Fibroblast of skin of scalp (primary cell): Measurements from ENCODE around the gene DLGAP5.

Source experiments
- DNase-seq: peaks from one replicate; pipeline ENCODE4 v3.0.0-alpha.2; 2013

The DLGAP5 gene

DNA sequence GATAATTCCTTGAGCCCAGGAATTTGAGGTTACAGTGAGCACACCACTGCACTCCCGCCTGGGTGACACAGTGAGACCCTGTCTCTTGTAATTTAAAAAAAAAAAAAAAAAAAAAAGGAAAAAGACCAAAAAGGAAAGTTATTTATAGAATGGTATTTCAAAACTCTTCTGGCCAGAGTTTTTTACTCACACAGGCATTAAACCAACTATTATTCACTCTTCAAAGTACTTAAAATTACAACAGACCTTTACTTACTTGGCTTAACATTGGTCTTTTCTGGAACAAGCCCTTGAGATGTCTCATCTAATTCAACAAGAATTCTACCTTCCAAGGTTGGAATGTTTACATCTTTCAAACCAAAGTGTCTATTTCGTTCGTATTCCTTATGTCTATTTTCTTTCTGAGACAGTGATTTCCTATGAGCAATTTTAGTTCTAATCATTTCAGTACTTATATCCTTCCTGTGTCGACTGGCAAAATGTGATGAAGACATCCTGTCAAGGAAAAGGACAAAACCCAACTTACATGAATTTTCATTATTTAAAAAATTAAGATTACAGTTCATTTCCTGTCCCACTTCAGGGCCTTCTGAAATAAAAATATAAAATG lies 2.6 kb downstream of the DLGAP5 start:
- DNase-seq: no peak

DNA sequence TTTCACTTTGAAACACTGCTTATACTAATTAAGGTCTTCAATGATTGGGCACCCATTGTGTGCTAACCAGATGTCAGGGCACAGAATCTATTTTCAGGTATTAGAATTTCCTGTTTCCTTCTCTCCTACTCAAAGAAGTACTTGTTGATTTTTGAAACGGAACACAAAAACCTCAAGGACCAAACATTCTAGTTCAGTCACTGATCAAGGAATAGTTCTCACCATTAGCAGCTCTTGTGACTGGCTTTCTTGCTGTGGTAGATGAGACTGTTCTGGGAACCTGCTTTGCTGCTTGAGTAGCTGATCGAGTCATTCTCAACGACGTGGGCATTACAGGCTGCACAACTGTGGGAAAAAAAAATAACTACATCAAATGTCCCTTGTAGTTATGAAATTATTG lies 11.0 kb downstream of the DLGAP5 start:
- DNase-seq: no peak

DNA sequence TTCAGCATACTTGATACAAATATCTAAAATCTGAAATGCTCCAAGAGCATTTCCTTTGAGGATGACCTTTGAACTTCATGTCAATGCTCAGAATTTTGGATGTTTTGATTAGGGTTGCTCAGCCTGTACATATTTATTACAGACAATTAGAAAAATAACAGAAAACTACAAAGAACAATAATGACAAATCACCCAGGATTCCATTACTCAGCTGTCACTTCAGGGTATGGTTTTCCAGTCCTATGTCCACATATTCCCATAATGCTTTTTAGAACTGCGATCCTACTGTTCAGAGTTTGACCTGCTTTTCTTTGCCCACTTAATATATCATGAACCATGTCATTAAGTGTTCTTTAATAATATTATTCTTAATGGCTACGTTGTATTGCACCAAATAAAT lies 11.4 kb downstream of the DLGAP5 start:
- DNase-seq: no peak

DNA sequence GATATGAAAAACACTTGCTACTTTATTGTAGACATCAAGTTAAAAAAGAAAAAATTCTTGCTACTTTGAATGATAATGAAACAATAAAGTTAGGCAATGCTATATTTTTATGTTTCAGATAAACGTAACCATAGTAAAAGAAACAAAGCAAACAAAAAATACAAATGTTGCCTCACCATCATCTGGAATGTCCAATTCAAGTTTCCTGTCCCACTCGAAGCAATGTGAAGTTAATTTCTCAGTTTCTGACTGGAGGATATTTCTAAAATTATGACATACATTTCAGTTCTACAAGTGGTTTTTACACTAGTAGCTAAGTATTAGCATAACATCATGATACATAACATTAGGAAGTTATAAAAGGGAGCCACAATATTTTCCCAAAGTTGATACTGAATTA lies 20.9 kb downstream of the DLGAP5 start:
- DNase-seq: no peak

DNA sequence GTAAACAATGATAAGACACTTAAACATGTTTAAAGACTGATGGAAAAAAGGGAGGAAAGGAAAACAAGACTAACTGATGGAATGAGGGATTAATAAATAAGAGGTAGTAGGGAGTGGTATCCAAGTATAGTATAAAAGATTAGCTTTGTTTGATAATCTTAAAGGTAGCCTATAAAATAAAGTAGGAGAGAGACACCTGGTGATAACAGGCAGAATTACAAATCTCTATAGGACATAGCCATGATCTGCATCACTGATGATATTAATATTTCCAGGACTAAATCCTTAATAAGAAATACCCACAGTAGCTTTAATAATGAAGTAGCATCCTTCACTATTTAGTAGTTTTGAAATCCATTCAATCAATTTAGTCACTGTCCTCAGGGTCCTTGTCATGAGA lies 30.4 kb downstream of the DLGAP5 start:
- DNase-seq: peak; percentile 56

DNA sequence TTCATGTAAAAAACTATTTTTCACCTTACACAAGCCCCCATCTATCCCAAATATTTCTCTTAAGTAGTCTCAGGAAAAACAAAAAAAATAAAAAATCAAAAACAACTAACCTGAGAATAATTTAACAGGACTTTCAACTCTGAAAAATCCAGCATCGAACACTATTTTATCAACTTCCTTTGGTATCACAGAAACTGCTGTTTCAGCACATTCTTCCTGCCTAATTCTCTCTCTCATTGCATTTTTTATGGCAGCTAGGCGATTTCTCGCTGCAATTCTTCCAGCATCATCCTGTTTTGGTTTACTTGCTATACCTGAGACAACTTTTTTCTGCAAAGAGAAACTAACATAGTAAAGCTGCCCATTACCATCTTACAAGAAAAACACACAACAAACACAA lies 33.0 kb downstream of the DLGAP5 start:
- DNase-seq: no peak

DNA sequence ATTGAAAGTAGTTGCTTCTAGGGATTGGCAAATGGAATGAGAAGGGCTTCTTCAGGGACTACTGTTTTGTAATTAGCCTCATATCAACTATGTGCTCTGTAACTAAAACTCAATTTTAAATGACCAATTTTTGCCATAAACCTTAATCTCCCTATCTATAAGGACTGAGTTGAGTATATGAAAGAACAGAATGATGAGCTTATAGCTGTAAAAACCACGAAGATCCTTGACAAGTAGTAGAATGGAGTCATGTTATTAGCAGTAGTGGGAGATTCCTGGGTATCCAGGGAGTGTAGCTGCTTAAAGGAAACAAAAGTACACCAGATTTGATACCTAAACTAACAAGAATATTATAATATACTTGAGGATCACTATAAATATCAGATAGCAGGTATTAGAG lies 34.3 kb downstream of the DLGAP5 start:
- no peak for DNase-seq

DNA sequence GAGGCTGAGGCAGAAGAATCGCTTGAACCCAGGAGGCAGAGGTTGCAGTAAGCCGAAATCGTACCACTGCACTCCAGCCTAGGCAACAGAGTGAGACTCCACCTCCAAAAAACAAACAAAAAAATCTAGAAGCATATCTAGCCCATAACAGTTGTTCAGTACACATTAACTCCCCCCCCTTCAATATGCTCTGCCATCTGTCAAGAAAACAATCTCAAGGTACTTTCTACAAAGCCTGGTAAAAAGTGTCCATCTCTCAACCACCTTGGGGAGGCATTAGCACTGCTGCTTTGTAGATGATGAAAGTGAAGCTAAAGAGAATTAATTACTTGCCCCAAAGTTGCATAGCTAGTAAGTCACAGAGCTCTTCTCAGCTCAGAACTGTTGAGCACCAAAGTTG lies 37.4 kb downstream of the DLGAP5 start:
- no peak for DNase-seq

DNA sequence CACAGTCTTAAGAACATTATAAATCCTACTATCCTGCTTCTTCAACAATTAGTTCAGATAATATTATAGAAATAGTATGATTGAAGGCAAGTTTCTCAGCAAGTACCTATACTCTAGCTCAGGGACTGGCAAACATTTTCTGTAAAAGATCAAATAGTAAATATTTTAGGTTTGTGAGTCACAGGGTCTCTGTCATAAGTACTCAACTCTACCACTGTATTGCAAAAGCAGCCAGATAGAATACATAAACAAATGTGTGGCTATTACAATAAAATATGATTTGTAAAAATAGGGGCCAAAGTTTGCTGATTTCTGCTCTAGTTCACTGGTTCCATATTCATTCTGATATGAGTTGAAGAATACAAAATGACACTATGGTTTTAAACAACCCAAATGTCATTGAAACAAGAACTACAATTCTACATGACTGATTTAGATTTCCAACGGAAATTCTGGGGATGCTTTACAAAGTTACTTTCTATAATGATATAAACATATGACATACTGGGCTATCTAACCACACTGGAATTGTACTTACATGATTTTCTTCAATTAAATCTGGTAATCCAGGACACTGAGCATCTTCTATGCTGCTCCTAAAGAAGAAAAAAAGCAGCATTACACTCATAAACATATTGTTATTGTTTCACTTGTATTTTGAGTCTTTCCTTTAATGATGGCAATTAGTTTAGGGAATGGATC lies 39.2 kb downstream of the DLGAP5 start:
- DNase-seq: no peak

DNA sequence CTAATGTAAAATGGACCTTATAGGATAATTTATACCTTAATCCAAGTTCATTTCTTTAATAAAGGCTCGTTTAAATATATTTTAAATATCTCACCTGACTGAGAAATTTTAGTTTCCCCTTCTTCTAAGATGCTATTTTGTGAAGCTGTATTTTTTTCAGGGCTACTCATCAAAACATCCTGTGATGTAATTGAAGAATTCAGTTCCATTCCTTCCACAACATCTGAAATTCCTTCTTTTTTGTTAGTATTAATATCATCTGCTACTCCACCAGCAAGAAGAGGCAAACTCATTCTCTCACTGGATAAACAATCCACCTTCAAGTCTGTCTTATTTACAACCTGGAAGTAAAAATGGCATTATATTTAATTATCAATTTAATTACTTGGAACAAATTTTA lies 39.8 kb downstream of the DLGAP5 start:
- DNase-seq: no peak

DNA sequence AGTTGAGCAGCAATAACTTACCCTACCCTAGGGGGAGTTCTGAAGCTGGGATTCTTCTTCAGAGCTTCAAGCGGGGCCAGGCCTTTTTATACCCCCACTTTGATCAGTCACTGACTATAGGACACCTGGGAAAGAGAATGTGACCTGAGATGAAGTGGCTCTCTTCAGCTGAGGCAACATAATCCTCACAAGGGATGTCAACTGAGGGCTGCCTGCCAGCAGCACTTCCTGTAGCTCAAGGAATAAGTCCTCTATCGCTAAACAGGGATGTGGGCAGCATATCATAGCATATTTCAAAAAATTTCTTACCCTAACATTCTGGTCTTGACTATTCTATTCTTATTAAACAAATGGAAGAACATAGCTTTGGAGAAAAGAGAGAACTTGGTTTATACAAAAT lies 45.0 kb downstream of the DLGAP5 start:
- DNase-seq: no peak

DNA sequence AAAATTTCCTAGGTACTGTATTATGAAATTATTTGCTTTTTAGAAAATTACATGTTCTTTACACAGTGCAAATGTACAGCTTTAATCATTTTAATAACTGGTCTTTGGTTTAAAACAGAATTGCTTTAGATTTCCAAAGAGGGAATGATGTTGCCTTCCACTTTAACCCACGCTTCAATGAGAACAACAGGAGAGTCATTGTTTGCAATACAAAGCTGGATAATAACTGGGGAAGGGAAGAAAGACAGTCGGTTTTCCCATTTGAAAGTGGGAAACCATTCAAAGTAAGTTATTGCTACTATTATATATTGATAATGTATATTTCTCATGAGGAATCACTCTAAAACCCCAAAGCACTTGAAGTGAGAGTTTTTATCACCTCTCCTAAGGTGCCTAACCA lies 48.9 kb downstream of the DLGAP5 start:
- no peak for DNase-seq

DNA sequence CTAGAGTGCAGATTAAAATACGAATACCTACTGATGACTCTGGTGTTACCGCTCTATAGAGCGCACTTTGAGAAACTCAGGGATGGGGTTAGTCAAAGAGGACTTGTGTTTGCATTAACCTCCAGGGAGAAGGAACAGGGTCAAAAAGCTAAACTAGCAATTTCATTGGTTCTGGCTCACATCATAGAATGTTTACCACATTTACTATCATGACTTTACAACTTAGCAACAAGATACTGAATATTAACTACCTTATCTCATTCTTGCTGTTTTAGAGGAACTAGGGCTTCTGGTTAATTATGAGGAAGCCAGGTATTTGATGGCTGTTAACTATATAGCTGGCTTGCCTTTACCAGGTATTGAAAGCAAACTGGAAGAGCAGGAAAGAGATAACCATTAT lies 49.6 kb downstream of the DLGAP5 start:
- no peak for DNase-seq

DNA sequence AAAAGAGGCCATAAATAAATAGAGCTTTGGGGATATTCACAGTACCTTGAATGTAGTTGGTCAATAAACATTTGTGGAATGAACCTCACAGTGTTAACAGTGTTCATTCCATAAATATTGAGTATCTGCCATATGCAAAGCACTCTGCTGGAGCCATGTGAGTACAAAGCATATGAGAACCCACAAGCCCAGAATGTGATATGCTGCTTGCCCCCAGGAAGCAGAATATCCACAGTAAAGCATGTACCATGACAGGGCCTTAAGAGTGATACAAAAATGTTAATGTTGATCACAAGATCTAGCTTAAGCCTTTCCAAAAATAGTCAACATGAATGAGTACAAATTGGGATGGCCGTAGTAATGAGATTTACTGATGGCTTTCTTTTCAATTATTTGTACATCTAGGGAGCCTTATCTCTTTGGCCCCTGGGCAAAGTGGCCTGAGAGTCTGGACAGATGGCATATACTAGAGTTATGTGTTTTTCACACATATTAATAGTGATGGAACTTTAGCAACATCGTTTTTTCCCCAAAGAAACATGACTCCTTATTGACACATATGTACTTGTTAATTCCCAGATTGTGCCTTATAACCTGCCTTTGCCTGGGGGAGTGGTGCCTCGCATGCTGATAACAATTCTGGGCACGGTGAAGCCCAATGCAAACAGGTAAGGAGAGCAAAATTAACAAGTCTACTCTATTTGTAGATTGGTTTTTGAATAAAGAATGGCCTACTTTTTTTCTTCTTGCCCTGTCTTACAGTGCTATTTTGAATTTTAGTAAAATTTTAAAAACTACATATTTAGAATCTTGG lies 51.5 kb downstream of the DLGAP5 start:
- DNase-seq: no peak

DNA sequence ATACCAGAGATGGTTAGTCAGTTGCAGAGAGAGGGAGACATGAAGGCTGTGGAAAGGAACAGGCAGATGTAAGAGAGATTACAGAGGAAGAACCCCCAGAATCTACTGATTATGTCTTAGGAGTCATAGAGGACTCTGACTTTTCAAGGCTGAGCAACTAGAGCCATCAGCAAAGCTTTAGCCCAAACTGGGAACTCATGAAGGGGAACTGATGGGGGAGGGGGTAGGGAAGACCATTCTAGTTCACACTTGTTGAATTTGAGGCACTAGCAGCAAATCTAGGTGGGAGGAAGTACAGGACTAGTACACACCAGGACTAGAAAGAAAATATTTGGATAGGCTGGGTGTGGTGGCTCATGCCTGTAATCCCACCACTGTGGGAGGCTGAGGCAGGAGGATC lies 52.2 kb downstream of the DLGAP5 start:
- no peak for DNase-seq

DNA sequence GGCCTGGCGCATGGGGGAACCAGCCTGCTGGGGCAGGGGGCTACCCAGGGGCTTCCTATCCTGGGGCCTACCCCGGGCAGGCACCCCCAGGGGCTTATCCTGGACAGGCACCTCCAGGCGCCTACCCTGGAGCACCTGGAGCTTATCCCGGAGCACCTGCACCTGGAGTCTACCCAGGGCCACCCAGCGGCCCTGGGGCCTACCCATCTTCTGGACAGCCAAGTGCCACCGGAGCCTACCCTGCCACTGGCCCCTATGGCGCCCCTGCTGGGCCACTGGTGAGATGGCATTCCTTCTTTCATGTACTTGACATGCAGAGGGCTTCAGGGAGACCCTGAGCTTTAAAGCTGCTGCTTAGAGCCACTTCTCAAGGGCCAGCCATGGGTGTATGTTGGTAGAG lies 53.3 kb downstream of the DLGAP5 start:
- DNase-seq: no peak

DNA sequence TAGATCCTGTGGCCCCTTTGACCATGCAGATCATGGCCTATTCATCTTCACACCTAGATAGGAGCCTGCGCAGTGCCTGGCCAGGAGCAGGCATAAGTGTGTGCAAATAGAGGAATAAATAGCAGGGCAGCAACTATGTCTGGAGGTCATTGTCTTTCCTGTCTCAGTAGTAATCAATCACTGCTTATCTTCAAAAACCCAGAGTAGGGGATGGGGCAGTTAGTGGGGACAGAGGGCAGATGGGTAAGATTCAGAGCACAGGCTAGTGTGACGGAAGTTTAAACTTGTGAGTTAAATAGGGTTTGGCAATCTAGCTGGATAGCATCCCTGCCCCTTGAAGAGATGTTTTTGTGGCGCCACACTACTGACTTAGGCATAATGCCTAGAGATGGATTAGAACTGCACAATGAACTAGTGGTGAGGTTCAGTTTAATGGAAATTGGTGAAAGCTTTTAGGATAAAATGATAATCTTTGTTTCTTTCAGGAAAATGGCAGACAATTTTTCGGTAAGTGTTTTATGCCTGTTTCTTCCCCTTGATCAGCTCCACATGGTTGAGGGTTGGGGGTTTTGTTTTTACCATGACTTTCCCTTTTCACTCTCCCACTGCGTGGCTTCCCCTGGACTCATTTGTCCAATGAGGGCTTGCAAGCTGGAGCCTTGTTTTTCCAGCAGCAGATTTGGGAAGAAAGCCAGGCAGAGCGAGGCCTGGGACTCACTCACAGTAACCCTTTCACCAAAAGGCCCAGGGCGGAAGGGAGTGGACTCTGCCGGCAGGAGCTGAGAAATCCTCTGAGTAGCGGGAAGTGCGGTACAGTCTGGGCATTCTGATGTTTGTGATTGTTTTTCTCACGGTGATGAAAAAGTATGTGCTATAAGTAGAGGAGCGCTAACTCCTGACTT lies 54.2 kb downstream of the DLGAP5 start:
- DNase-seq: peak; percentile 85

DNA sequence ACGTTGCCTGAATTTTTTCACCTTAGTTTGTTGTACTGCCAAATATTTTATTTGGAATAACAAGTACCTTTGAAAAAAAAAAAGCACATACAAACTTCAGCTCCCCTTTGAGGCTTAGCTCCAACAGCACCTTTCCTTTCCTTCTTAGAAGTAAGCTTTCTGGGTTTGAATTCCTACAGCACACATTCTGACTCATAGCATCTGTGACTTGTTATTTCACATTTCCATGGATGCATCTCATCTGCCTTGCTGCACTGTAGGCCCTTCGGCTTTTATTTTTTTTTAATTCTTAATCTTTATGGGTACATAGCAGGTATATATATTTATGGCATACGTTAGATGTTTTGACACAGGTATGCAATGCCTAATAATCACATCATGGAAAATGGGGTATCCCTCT lies 55.1 kb downstream of the DLGAP5 start:
- peak; percentile 53 for DNase-seq

DNA sequence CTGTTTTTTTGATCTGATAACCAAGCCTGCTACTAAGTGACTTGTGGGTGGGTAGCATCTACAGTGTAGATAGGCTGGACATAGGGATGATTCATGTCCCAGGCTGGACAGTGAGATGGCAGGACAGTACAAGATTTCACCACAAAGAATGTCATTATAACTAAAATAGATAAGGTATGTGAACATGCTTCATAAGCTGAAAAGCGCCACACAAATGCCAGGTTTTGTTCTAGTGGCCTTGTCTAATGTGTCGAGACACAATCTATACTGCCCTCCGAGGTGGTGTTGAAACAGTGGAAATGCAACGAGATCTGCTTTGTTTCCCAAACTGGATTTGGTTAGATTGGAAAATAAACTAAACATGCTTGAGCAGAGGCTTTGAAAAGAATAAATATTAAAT lies 58.0 kb downstream of the DLGAP5 start:
- peak; percentile 49 for DNase-seq

DNA sequence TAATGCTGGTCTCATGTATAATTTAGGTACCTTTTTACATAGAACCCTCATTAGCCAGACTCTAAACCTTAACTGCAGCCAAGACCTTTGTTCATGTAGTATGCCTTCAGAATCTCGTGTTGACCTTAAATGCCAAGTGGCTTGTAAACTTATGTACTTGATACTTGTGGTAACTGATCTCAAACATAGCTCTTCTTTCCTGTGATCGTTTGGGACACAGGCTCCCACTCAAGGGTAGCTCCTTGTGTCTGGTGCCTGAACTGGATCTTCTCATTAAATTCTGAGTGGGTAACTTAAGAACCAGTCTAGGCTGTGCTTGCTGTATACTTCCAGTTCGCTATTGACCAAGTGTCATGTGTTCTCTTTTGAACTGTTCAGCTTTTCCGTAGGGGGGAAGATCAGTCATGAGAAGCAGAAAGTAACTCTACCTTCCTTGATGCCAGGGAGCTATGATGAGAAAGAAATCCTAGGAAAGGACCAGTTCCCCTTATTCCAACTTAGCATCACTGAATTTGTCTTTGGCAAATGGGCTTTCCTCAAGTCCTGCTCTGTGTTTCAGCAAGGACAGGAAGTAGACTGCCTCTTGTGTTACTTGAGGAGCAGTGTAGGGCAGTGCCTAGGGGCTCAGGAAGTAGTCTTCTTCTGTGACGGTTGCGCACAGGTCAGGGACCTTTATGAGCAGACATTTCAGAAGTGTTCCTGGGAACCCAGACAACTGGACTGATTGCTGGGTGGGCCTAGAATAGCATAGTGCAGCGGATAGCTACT lies 59.8 kb downstream of the DLGAP5 start:
- DNase-seq: no peak

DNA sequence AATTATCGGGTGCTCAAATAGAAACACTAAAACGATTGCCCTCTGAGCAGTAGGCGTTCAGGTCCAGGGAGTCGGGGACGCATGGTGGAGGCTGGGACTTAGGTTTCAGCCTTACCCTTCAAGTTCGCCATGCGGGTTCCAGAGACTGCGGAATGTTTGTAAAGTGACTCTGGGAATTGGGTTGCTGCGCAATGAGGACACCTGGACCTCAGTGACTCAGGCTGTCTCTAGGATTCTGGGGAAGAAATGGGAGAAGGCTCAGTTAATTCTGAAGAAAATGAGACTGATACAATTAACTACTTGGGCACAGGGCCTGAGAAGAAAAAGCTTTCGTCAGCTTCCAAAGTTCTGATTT lies 61.2 kb downstream of the DLGAP5 start:
- no peak for DNase-seq
